Heart left ventricle (tissue), 16 donors: ENCODE results near the gene CNTNAP5. TPM values are rescaled to one million over a fixed set of nuclear protein-coding genes. Genes with fewer than 3 reads are reported as not detected.

Source experiments
- ATAC-seq, 4 donors: fragments of 200-7000 bp; cut with Tn5 transposase; one replicate each; pipeline ENCODE4 v1.9.1; 2020 to 2022; ENCODE audit warnings: moderate library complexity in 4 of 4, mild to moderate bottlenecking in 3 of 4, moderate number of reproducible peaks in 1 of 4
- DNase-seq, 5 donors: peaks; one replicate each; pipeline ENCODE4 v3.0.0-alpha.2; 2020
- H3K27ac ChIP-seq, 12 donors: fragments of 200-600 bp; sonication (generic) in 4 of 12; one replicate each; pipeline versions ENCODE4 v1.5.0 to v1.8.0; 2016 to 2022; ENCODE audit warnings: mild to moderate bottlenecking in 2 of 12
- H3K27me3 ChIP-seq, 9 donors: fragments of 200-600 bp; sonication (generic) in 2 of 9; one replicate each; pipeline versions ENCODE4 v1.5.1 to v1.8.0; 2016 to 2022; ENCODE audit warnings: mild to moderate bottlenecking in 3 of 9
- H3K36me3 ChIP-seq, 9 donors: fragments of 200-600 bp; sonication (generic) in 2 of 9; one replicate each; pipeline versions ENCODE4 v1.5.0 to v1.8.0; 2018 to 2022; ENCODE audit warnings: mild to moderate bottlenecking in 2 of 9
- H3K4me1 ChIP-seq, 12 donors: fragments of 200-600 bp; sonication (generic) in 4 of 12; one replicate each; pipeline versions ENCODE4 v1.5.0 to v1.8.0; 2016 to 2022; ENCODE audit warnings: mild to moderate bottlenecking in 3 of 12
- H3K4me3 ChIP-seq, 12 donors: fragments of 200-600 bp; sonication (generic) in 4 of 12; one replicate each; pipeline versions ENCODE4 v1.5.0 to v1.8.0; 2017 to 2022; ENCODE audit warnings: mild to moderate bottlenecking in 9 of 12, moderate library complexity in 4 of 12
- H3K9me3 ChIP-seq, 12 donors: fragments of 200-600 bp; sonication (generic) in 4 of 12; one replicate each; pipeline versions ENCODE4 v1.5.0 to v1.8.0; 2016 to 2022; ENCODE audit warnings: mild to moderate bottlenecking in 1 of 12
- POLR2A ChIP-seq, 2 donors: fragments of 450-650 bp; IDR thresholded peaks; one replicate each; pipeline ENCODE4 v1.6.1; 2017; ENCODE audit warnings: antibody characterized with exemption in 2 of 2, mild to moderate bottlenecking in 2 of 2, moderate library complexity in 2 of 2
- WGBS, 4 donors: extraction: QIAGEN DNeasy Blood & Tissue Kit in 2 of 4; methylation state at CpG; one replicate each; pipeline versions ENCODE4 v1.1.5 to v1.1.7; 2013 to 2018; 5-methylcytosine and 5-hydroxymethylcytosine counted together
- intact Hi-C, 10 donors: fragments of 100-400 bp; cut with DNase I; formaldehyde crosslinking; loops; one replicate each; pipeline versions ENCODE4 v1.11.1 to v1.14.2; 2022
- polyA plus RNA-seq, 2 donors: library from polyadenylated mRNA; stranded (reverse); fragments of 200-250 nt; gene quantifications; one replicate each; pipeline ENCODE4 v1.2.3, GENCODE V29; 2013
- total RNA-seq, 9 donors: library from RNA; depleted of rRNA in 2 of 9; stranded (reverse); fragments of >200 nt in 2 of 9; fragmentation: NEBNext Ultra II Directional in 3 of 9; extraction: Animal tissue kit (Norgen Biotek cat#: 25700) in 3 of 9; gene quantifications; one replicate each; pipeline versions ENCODE4 v1.1.0 to v1.2.4, GENCODE V29; 2016 to 2023
- TF ChIP-seq, protein P1 (sequence below), 12 donors: fragments of 200-600 bp; sonication (generic) in 4 of 12; IDR thresholded peaks; one replicate each; pipeline versions ENCODE4 v1.5.0 to v1.8.0; 2018 to 2022; ENCODE audit warnings: antibody characterized with exemption in 12 of 12, mild to moderate bottlenecking in 5 of 12
- donor health status: ischemic (EF 13 %, LVEDD 7.1; RV severe dilation, severe dysfunction).
- donor health status: healthy with polysubstance abuse.
- donor health status: DM: no; HTN: yes; CAD: no.
- donor health status: DM: no; HTN: no; CAD: no.
- donor health status: ischemic (EF 25% LVEDD 6.9; RV normal size, moderate dysfunction).
- donor health status: ischemic (EF 25% LVEDD 5.7; RV mildly dilated, moderate dysfunction).
- donor health status: healthy.
- donor health status: DM: yes; HTN: yes; CAD: no.
- donor health status: ischemic (EF 35%, LVEDD 5.7; RV mildly dilated, moderate dysfunction).
- donor health status: nonischemic (EF 11% LVEDD 7.7; RV severe dilation, severe dysfunction).
- donor health status: DM: yes; HTN: yes; CAD: no.
- donor health status: PGD.
- donor health status: ischemic (EF 29% LVEDD 5.4; RV normal size, mild dysfunction).
- donor health status: nonischemic (EF 23%, LVEDD 6.1; RV moderate dilation, normal function).

CNTNAP5 gene
- total and polyA plus RNA-seq, 11 donors, result not detected

DNA sequence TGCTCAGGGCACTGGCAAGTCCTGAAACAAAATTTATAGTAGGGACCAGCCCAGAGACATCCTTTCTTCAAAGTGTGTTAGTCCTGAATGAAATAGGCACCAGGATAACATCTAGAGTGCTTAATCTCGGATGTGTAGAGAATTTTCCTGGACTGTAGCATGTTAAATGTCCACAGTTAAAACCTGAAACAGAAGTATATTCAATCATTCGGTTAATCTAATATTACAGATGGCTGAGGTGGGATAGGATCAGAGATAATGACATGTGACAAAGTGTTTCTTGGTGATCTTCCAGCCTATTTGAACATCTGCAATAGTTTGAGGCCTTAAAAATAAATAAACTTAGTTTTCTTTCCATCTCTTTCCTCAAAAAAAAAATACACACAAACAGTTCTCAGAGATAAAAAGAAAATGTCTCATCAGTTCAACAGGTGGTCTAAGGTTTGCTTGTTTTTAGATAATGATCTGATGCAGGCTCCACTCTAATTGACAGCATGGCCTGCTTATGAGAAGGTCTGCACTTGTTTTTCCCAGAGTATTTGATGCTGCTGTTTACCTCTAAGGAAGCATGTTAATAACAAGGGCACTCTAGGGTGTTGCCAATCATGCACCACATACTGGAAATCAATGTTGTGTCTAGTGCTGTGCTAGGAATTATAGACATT is 25.9 kb downstream of the CNTNAP5 start:
- 74 to 81% (median 76%) methylated on average over 2 of the region's 2 CpGs for WGBS, 4 donors
- no peak for ATAC-seq
- no peaks in the 10 kb centered on the region for H3K36me3 ChIP-seq
- H3K27ac ChIP-seq, result no peak overlapping the region
- H3K9me3 ChIP-seq, result no peaks in the 10 kb centered on the region
- peaks cover 0 to 10% (median 0%) of the 10 kb centered on the region in 12 donors for H3K4me1 ChIP-seq
- TF ChIP-seq, protein P1, sequence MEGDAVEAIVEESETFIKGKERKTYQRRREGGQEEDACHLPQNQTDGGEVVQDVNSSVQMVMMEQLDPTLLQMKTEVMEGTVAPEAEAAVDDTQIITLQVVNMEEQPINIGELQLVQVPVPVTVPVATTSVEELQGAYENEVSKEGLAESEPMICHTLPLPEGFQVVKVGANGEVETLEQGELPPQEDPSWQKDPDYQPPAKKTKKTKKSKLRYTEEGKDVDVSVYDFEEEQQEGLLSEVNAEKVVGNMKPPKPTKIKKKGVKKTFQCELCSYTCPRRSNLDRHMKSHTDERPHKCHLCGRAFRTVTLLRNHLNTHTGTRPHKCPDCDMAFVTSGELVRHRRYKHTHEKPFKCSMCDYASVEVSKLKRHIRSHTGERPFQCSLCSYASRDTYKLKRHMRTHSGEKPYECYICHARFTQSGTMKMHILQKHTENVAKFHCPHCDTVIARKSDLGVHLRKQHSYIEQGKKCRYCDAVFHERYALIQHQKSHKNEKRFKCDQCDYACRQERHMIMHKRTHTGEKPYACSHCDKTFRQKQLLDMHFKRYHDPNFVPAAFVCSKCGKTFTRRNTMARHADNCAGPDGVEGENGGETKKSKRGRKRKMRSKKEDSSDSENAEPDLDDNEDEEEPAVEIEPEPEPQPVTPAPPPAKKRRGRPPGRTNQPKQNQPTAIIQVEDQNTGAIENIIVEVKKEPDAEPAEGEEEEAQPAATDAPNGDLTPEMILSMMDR (IDR thresholded peaks at IDR 0.05), result no peak
- TF ChIP-seq POLR2A (IDR thresholded peaks at IDR 0.05), result no peak
- H3K4me3 ChIP-seq, result no peak overlapping the region
- intact Hi-C loops, result no loop called here
- DNase-seq, result no peak
- H3K27me3 ChIP-seq, result no peaks in the 10 kb centered on the region

DNA sequence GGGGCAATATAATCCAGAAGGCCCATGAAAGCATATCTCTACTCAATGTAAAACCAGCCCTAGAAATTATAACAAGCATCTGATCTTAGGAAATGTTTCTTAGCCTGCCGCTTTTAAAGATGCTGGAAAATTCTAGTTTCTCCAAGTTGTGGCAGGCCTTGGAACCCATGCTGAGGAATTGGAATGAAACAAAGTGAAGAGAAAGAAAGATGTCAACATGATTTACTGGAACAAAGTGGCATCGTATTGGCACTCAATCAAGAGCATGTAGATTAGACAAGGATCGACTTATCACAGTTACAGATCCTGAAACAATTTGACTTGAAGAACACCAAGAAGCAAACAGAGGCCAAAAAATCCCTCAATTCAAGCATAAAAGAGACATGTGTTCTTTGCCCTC is 28.7 kb downstream of the CNTNAP5 start:
- Histone ChIP-seq H3K4me1 (peaks cover 0 to 10% (median 0%) of the 10 kb centered on the region in 12 donors), H3K9me3 (no peaks in the 10 kb centered on the region), H3K27me3 (no peaks in the 10 kb centered on the region), H3K4me3 (no peak overlapping the region), H3K27ac (no peak overlapping the region), H3K36me3 (no peaks in the 10 kb centered on the region)
- ATAC-seq (no peak), DNase-seq (no peak)
- intact Hi-C loops, result no loop called here
- TF ChIP-seq POLR2A (IDR thresholded peaks at IDR 0.05), result no peak
- TF ChIP-seq, protein P1 (IDR thresholded peaks at IDR 0.05), result no peak
- 75 to 86% (median 81%) methylated on average over 3 of the region's 3 CpGs for WGBS, 4 donors

DNA sequence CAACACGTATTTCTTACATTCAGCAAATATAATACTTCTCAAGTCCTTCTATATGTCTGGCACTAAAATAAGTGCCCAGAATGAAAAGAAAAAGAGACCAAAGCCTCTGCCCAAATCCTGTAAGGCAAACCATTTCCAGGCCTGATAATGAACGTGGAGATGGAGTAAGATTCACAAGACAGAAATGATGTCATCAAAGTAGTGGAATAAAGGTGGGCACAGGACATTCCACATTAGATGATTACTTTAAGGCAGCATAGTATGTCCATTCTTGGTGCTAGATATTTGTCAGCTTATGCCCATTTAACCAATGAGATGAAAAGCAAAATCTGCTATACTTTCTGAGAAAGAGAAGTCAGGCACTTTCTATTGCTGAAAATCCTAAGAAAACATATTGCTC is 38.5 kb downstream of the CNTNAP5 start:
- ATAC-seq, result no peak

DNA sequence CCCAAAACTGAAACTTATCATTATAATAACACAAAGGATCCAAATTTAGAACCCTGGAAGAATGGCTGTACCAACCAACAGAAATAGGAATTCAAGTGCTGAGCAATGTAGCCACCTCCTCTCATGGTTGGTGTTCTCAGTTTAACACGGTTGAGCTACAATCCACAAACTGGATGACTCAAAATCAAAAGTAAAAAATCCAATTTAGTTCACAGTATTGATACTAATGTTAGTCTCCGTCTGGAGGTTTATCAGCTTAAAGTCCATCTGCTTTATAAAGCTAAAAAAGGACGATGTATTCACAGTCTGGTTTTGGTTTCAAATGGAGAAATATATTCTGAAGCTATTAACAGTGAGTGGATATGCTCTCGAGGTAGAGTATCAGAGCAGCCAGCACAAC is 40.5 kb downstream of the CNTNAP5 start:
- H3K4me3 ChIP-seq, result no peak overlapping the region
- WGBS, 4 donors, result 61 to 66% (median 64%) methylated on average over 4 of the region's 4 CpGs
- TF ChIP-seq, protein P1 (IDR thresholded peaks at IDR 0.05), result no peak
- no peak for TF ChIP-seq POLR2A (IDR thresholded peaks at IDR 0.05)
- ATAC-seq, result no peak
- DNase-seq, result no peak
- peaks cover 0 to 3% (median 0%) of the 10 kb centered on the region in 12 donors for H3K9me3 ChIP-seq
- intact Hi-C loops, result no loop called here
- H3K27ac ChIP-seq, result no peak overlapping the region
- H3K36me3 ChIP-seq, result no peaks in the 10 kb centered on the region
- H3K4me1 ChIP-seq, result no peaks in the 10 kb centered on the region
- H3K27me3 ChIP-seq, result no peaks in the 10 kb centered on the region

More for the DNA sequence above, 38.5 kb downstream of the CNTNAP5 start:
- intact Hi-C loops, result no loop called here
- 75 to 85% (median 77%) methylated on average over 2 of the region's 2 CpGs for WGBS, 4 donors
- TF ChIP-seq POLR2A (IDR thresholded peaks at IDR 0.05), result no peak
- TF ChIP-seq, protein P1 (IDR thresholded peaks at IDR 0.05), result no peak
- DNase-seq, result no peak
- Histone ChIP-seq H3K27ac (no peak overlapping the region), H3K9me3 (peaks cover 0 to 7% (median 0%) of the 10 kb centered on the region in 12 donors), H3K36me3 (no peaks in the 10 kb centered on the region), H3K27me3 (no peaks in the 10 kb centered on the region), H3K4me3 (no peak overlapping the region), H3K4me1 (no peaks in the 10 kb centered on the region)
